ENCODE data around the gene HMBS.

The HMBS gene

GRCh38 chr11:119121008-119121810 is 36.5 kb downstream of the HMBS start, which contains the start of gene HINFP:
HINFP (plus strand) TSS chr11:119121580; CDS start chr11:119126945, 5,365 bp downstream.
- Histone ChIP-seq H3F3A (ENCODE audit: low read depth) (peaks cover 3% of the 10 kb centered on the region), H3K9me3 (ENCODE audit: insufficient read depth, low read depth, low read length) (no peaks in the 10 kb centered on the region), H3K4me1 (ENCODE audit: insufficient read depth, low read length, poor library complexity, severe bottlenecking) (peaks cover 19% of the 10 kb centered on the region), H3K9ac (ENCODE audit: low read depth, low read length, poor library complexity, severe bottlenecking) (peak within 1 kb of the TSS; percentile 84), H3K4me2 (ENCODE audit: low read depth, low read length, poor library complexity, severe bottlenecking) (peak within 1 kb of the TSS; percentile 85), H4K20me1 (ENCODE audit: insufficient read depth, low read length, poor library complexity, severe bottlenecking) (peaks cover 8% of the 10 kb centered on the region), H2AFZ (ENCODE audit: low read length) (peak within 1 kb of the TSS; percentile 90), H3K4me3 (ENCODE audit: low read length, poor library complexity, severe bottlenecking) (peak within 1 kb of the TSS; percentile 93), H3K9me2 (replicated peaks; ENCODE audit: low read depth, low read length) (no peaks in the 10 kb centered on the region), H3K36me3 (ENCODE audit: insufficient read depth, low read length) (no peaks in the 10 kb centered on the region), H3K27me3 (ENCODE audit: insufficient read depth, low read length, poor library complexity, severe bottlenecking) (no peaks in the 10 kb centered on the region), H3K79me2 (ENCODE audit: insufficient read depth, low read length) (peaks cover 43% of the 10 kb centered on the region)
- TF ChIP-seq CTCF (conservative IDR thresholded peaks at IDR 0.05; ENCODE audit: low read length) = no peak
- TF ChIP-seq EZH2phosphoT487 (IDR thresholded peaks at IDR 0.05; ENCODE audit: borderline replicate concordance) = no peak

DNA sequence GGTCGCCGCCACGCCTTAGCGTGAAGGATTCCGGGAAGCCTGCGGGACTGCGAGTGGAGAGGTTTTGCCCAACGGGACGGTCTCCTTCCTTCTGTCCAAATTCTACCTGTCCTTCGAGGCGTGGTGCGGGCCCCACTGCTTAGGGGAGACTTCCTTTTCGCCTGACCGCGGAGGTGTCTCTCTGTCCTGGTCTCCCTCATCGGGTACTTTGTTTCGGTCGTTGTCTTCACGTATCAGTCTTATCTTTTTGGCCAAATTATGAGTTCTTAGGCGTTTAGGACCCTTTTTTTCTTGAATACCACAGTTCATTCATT is 37.1 kb downstream of the HMBS start:
- Histone ChIP-seq H3K4me2 (ENCODE audit: low read depth, low read length, poor library complexity, severe bottlenecking) (peak overlapping the region; percentile 85), H3F3A (ENCODE audit: low read depth) (peaks cover 3% of the 10 kb centered on the region), H3K79me2 (ENCODE audit: insufficient read depth, low read length) (peaks cover 43% of the 10 kb centered on the region), H3K9me3 (ENCODE audit: insufficient read depth, low read depth, low read length) (no peaks in the 10 kb centered on the region), H3K4me1 (ENCODE audit: insufficient read depth, low read length, poor library complexity, severe bottlenecking) (peaks cover 21% of the 10 kb centered on the region), H3K9me2 (replicated peaks; ENCODE audit: low read depth, low read length) (no peaks in the 10 kb centered on the region), H4K20me1 (ENCODE audit: insufficient read depth, low read length, poor library complexity, severe bottlenecking) (peaks cover 8% of the 10 kb centered on the region), H3K36me3 (ENCODE audit: insufficient read depth, low read length) (no peaks in the 10 kb centered on the region), H3K27me3 (ENCODE audit: insufficient read depth, low read length, poor library complexity, severe bottlenecking) (no peaks in the 10 kb centered on the region), H3K4me3 (ENCODE audit: low read length, poor library complexity, severe bottlenecking) (peak overlapping the region; percentile 93), H3K9ac (ENCODE audit: low read depth, low read length, poor library complexity, severe bottlenecking) (peak overlapping the region; percentile 84), H2AFZ (ENCODE audit: low read length) (peak overlapping the region; percentile 90)
- TF ChIP-seq CTCF (conservative IDR thresholded peaks at IDR 0.05; ENCODE audit: low read length) (no peak), EZH2phosphoT487 (IDR thresholded peaks at IDR 0.05; ENCODE audit: borderline replicate concordance) (no peak)

- no peaks in the 10 kb centered on the region for H3K27me3 ChIP-seq (ENCODE audit: insufficient read depth, low read length, poor library complexity, severe bottlenecking)
- H3K4me1 ChIP-seq (ENCODE audit: insufficient read depth, low read length, poor library complexity, severe bottlenecking) = peaks cover 19% of the 10 kb centered on the region
- no peaks in the 10 kb centered on the region for H3F3A ChIP-seq (ENCODE audit: low read depth)
- H4K20me1 ChIP-seq (ENCODE audit: insufficient read depth, low read length, poor library complexity, severe bottlenecking) = peaks cover 8% of the 10 kb centered on the region
- H3K4me3 ChIP-seq (ENCODE audit: low read length, poor library complexity, severe bottlenecking) = no peak overlapping the region
- no peak overlapping the region for H3K9ac ChIP-seq (ENCODE audit: low read depth, low read length, poor library complexity, severe bottlenecking)
- no peak overlapping the region for H3K4me2 ChIP-seq (ENCODE audit: low read depth, low read length, poor library complexity, severe bottlenecking)
- no peak overlapping the region for H2AFZ ChIP-seq (ENCODE audit: low read length)
- no peaks in the 10 kb centered on the region for H3K9me2 ChIP-seq (replicated peaks; ENCODE audit: low read depth, low read length)
- H3K79me2 ChIP-seq (ENCODE audit: insufficient read depth, low read length) = peaks cover 38% of the 10 kb centered on the region
- no peak for TF ChIP-seq EZH2phosphoT487 (IDR thresholded peaks at IDR 0.05; ENCODE audit: borderline replicate concordance)
- no peak for TF ChIP-seq CTCF (conservative IDR thresholded peaks at IDR 0.05; ENCODE audit: low read length)
- H3K9me3 ChIP-seq (ENCODE audit: insufficient read depth, low read depth, low read length) = no peaks in the 10 kb centered on the region
- H3K36me3 ChIP-seq (ENCODE audit: insufficient read depth, low read length) = no peaks in the 10 kb centered on the region; the same call in 1 of the 2 replicates
Measured at GRCh38 chr11:119125821-119126220, 41.1 kb downstream of the HMBS start.

All from Loucy (cell line).